OCI-LY1 (cell line): ENCODE measurements around the gene NIT1.

Source experiments
- CTCF ChIP-seq: fragments of 200-600 bp; sonication (generic), shearing (Covaris generic); IDR thresholded peaks from 2 replicates; pipeline ENCODE4 v1.5.1; 2017; ENCODE audit warnings: mild to moderate bottlenecking, antibody characterized with exemption, low read length, moderate library complexity, mixed read lengths
- EZH2 ChIP-seq: fragments of 200-600 bp; sonication (generic), shearing (Covaris generic); IDR thresholded peaks from 2 replicates; pipeline ENCODE4 v1.8.0; 2017; ENCODE audit warnings: borderline replicate concordance, mixed run types, mild to moderate bottlenecking, antibody characterized with exemption, low read length, moderate library complexity, mixed read lengths

GRCh38 chr1:161121834-161122233 lies 3.9 kb downstream of the NIT1 start:
- TF ChIP-seq CTCF: no peak
- no peak for TF ChIP-seq EZH2
